Colonic mucosa (tissue), 4 donors: Measurements from ENCODE around the gene FREM1. TPM values are rescaled to one million over a fixed set of nuclear protein-coding genes. Genes with fewer than 3 reads are reported as not detected.

Experiments used
- DNase-seq: peaks from one replicate; pipeline ENCODE4 v3.0.0-alpha.2; 2020
- H3K27ac ChIP-seq: fragments of 200-600 bp; one replicate; pipeline ENCODE4 v1.8.0; 2021
- H3K27me3 ChIP-seq: fragments of 200-600 bp; one replicate; pipeline ENCODE4 v1.8.0; 2021
- H3K36me3 ChIP-seq: fragments of 200-600 bp; one replicate; pipeline ENCODE4 v1.8.0; 2021
- H3K4me1 ChIP-seq: fragments of 200-600 bp; one replicate; pipeline ENCODE4 v1.8.0; 2021; ENCODE audit warnings: mild to moderate bottlenecking
- H3K4me3 ChIP-seq: fragments of 200-600 bp; one replicate; pipeline ENCODE4 v1.8.0; 2021
- H3K9ac ChIP-seq, 2 donors: one replicate each; pipeline ENCODE4 v1.7.0; 2013; ENCODE audit warnings: control low read depth in 2 of 2, low read depth in 2 of 2, low read length in 2 of 2
- H3K9me3 ChIP-seq: fragments of 200-600 bp; one replicate; pipeline ENCODE4 v1.8.0; 2021
- intact Hi-C: fragments of 100-400 bp; cut with DNase I; formaldehyde crosslinking; loops from one replicate; pipeline ENCODE4 v1.14.1; 2022
- total RNA-seq, 2 donors: library from RNA; stranded (reverse); fragmentation: NEBNext Ultra II Directional in 1 of 2; extraction: Animal tissue kit (Norgen Biotek cat#: 25700) in 1 of 2; gene quantifications; one replicate each; pipeline ENCODE4 v1.2.1, GENCODE V29; 2021
- TF ChIP-seq, protein P1 (sequence below): fragments of 200-600 bp; IDR thresholded peaks from one replicate; pipeline ENCODE4 v1.8.0; 2022; ENCODE audit warnings: antibody characterized with exemption, mild to moderate bottlenecking
- donor health status: healthy.
- donor health status: DM: no; HTN: no; CAD: no.
- donor health status: DM: no; HTN: no; CAD: no.

Gene FREM1
- total RNA-seq, 2 donors from 2014 or later, result 1.1 to 1.5 TPM

GRCh38 chr9:14780693-14781092, 129.5 kb downstream of the FREM1 start:
- DNase-seq, result no peak
- TF ChIP-seq, protein P1, sequence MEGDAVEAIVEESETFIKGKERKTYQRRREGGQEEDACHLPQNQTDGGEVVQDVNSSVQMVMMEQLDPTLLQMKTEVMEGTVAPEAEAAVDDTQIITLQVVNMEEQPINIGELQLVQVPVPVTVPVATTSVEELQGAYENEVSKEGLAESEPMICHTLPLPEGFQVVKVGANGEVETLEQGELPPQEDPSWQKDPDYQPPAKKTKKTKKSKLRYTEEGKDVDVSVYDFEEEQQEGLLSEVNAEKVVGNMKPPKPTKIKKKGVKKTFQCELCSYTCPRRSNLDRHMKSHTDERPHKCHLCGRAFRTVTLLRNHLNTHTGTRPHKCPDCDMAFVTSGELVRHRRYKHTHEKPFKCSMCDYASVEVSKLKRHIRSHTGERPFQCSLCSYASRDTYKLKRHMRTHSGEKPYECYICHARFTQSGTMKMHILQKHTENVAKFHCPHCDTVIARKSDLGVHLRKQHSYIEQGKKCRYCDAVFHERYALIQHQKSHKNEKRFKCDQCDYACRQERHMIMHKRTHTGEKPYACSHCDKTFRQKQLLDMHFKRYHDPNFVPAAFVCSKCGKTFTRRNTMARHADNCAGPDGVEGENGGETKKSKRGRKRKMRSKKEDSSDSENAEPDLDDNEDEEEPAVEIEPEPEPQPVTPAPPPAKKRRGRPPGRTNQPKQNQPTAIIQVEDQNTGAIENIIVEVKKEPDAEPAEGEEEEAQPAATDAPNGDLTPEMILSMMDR, result no peak
- Histone ChIP-seq H3K36me3 (no peaks in the 10 kb centered on the region), H3K27me3 (no peaks in the 10 kb centered on the region), H3K27ac (no peak overlapping the region), H3K9me3 (no peaks in the 10 kb centered on the region), H3K4me1 (no peaks in the 10 kb centered on the region), H3K9ac (no peak overlapping the region), H3K4me3 (no peak overlapping the region)
- intact Hi-C loops, result no loop called here

DNA sequence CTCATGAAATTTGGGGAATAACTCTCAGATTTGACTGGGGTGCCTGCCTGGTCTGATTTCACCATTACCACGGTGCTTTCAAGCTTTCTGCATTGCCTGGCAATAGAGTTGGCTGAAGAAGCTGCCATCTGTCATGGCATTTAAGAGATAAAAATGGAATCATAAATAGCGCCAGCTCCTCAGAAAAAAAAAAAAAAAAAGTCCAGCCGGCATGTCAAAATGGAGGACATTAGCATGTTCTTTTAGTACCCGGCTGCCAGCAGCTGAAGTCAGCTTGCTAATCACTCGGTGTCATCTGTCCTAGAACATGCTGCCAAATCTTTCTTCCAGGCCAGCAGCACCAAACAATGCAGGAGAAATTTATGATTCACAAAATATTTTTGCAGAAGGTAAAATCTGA, 130.0 kb downstream of the FREM1 start:
- intact Hi-C loops, result no loop called here
- Histone ChIP-seq H3K9me3 (no peaks in the 10 kb centered on the region), H3K4me3 (no peak overlapping the region), H3K36me3 (no peaks in the 10 kb centered on the region), H3K27me3 (no peaks in the 10 kb centered on the region), H3K4me1 (no peaks in the 10 kb centered on the region), H3K9ac (no peak overlapping the region), H3K27ac (no peak overlapping the region)
- TF ChIP-seq, protein P1, result no peak
- DNase-seq, result no peak

GRCh38 chr9:14779566-14780022, 130.6 kb downstream of the FREM1 start:
- H3K9me3 ChIP-seq, result no peaks in the 10 kb centered on the region
- no peaks in the 10 kb centered on the region for H3K4me1 ChIP-seq
- H3K9ac ChIP-seq, result no peak overlapping the region
- H3K27ac ChIP-seq, result no peak overlapping the region
- no peaks in the 10 kb centered on the region for H3K36me3 ChIP-seq
- no peaks in the 10 kb centered on the region for H3K27me3 ChIP-seq
- TF ChIP-seq, protein P1, result no peak
- intact Hi-C loops, result no loop called here
- DNase-seq, result no peak
- no peak overlapping the region for H3K4me3 ChIP-seq

GRCh38 chr9:14778565-14778964, 131.7 kb downstream of the FREM1 start:
- Histone ChIP-seq H3K4me1 (no peaks in the 10 kb centered on the region), H3K9ac (no peak overlapping the region), H3K36me3 (no peaks in the 10 kb centered on the region), H3K27me3 (no peaks in the 10 kb centered on the region), H3K9me3 (no peaks in the 10 kb centered on the region), H3K4me3 (no peak overlapping the region), H3K27ac (no peak overlapping the region)
- DNase-seq, result no peak
- intact Hi-C loops, result no loop called here
- TF ChIP-seq, protein P1, result no peak

DNA sequence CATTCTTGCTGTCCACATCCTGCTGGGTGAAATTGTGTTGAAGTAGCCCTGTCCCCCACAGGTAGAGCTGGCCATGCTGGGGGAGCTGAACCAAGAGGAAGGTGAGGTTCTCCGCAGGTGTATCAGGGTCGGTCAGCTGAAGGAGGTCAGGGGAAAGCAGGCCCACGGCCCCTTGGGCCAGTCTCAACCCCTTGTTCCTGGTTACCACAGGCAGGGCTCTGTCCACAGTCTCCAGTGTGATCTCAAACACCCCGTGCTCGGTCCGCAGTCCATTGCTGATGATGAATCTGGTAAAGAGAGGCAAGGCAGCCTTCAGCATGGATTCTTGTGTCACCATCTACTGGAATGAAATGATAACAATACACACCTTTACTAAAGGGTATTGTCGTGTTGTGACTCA, 134.3 kb downstream of the FREM1 start:
- Histone ChIP-seq H3K36me3 (no peaks in the 10 kb centered on the region), H3K4me3 (no peak overlapping the region), H3K27me3 (no peaks in the 10 kb centered on the region), H3K9ac (no peak overlapping the region), H3K4me1 (no peaks in the 10 kb centered on the region), H3K27ac (no peak overlapping the region), H3K9me3 (no peaks in the 10 kb centered on the region)
- intact Hi-C loops, result no loop called here
- DNase-seq, result no peak
- TF ChIP-seq, protein P1, result no peak

DNA sequence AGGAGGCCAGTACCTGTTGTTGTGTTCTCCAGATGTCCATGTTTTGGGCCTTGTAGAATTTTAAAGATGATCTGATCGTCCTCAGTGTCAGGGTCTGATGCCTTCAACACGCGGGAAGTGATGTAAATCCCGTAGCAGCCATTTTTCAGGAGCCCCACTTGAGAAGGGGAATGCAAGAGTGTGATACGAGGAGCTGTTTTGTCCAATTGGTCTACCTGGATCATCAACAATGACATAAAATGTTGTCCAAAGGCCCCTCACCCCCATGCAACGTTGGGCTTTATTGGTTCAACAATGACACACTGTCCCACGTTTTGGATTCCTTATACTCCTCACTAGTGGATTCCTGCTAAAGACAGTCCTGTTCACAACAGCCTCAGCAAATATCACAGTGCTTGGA, 139.6 kb downstream of the FREM1 start:
- Histone ChIP-seq H3K36me3 (no peaks in the 10 kb centered on the region), H3K27me3 (no peaks in the 10 kb centered on the region), H3K27ac (no peak overlapping the region), H3K9me3 (no peaks in the 10 kb centered on the region), H3K9ac (no peak overlapping the region), H3K4me3 (no peak overlapping the region), H3K4me1 (no peaks in the 10 kb centered on the region)
- TF ChIP-seq, protein P1, result no peak
- intact Hi-C loops, result no loop called here
- DNase-seq, result no peak
